Caco-2 (cell line): Measurements from ENCODE around the gene PRPF38B. TPM values are rescaled to one million over a fixed set of nuclear protein-coding genes. Genes with fewer than 3 reads are reported as not detected.
A peak's percentile ranks its signal among the peaks of the same experiment; 100 is the strongest.

Experiments
- BruUV-seq: library from RNA; stranded (reverse); fragments of 400-500 nt; replicated peaks from 2 replicates; lab custom pipeline; 2021; lab: Mats Ljungman, UMichigan
- CTCF ChIA-PET: fragments of 300-600 bp; sonication (Branson Sonifier 250); formaldehyde crosslinking; loops from one replicate; lab custom pipeline; 2022; ENCODE audit warnings: antibody characterized with exemption; lab: Charles Lee
- POLR2A ChIA-PET: fragments of 300-600 bp; sonication (Branson Sonifier 250); formaldehyde crosslinking; loops from one replicate; lab custom pipeline; 2022; ENCODE audit warnings: antibody characterized with exemption; lab: Charles Lee
- DNase-seq, 2 experiments: peaks; one replicate each; pipeline versions ENCODE4 v3.0.0 to v3.0.0-alpha.2; 2020 to 2022
- H3K27me3 ChIP-seq: replicated peaks from 2 replicates; pipeline ENCODE4 v1.6.0; 2011; ENCODE audit warnings: low read length; ENCODE audit not compliant: control insufficient read depth, insufficient read depth
- H3K36me3 ChIP-seq: 2 replicates; pipeline ENCODE4 v1.5.1; 2011; ENCODE audit warnings: low read length; ENCODE audit not compliant: control insufficient read depth, insufficient read depth
- H3K4me1 ChIP-seq: fragments of 250-450 bp; sonication (Bioruptor Pico); 2 replicates; pipeline ENCODE4 v1.5.1; 2020; ENCODE audit warnings: mild to moderate bottlenecking
- H3K4me3 ChIP-seq: 2 replicates; pipeline ENCODE4 v1.5.1; 2011; ENCODE audit warnings: low read depth, mild to moderate bottlenecking, control low read depth, low read length
- H3K9me3 ChIP-seq: fragments of 250-450 bp; sonication (Bioruptor Pico); 2 replicates; pipeline ENCODE4 v1.5.1; 2020; ENCODE audit warnings: mild to moderate bottlenecking, moderate library complexity
- H3K27ac Mint-ChIP-seq: one replicate; pipeline ENCODE4 v1.8.0; 2022; ENCODE audit warnings: mixed read lengths; ENCODE audit not compliant: unreplicated experiment
- H3K27me3 Mint-ChIP-seq: one replicate; pipeline ENCODE4 v1.8.0; 2022; ENCODE audit warnings: mixed read lengths; ENCODE audit not compliant: insufficient read depth, unreplicated experiment
- H3K36me3 Mint-ChIP-seq: one replicate; pipeline ENCODE4 v1.8.0; 2022; ENCODE audit warnings: mild to moderate bottlenecking, mixed read lengths; ENCODE audit not compliant: insufficient read depth, unreplicated experiment
- H3K4me1 Mint-ChIP-seq: one replicate; pipeline ENCODE4 v1.8.0; 2022; ENCODE audit warnings: low read depth, mixed read lengths; ENCODE audit not compliant: unreplicated experiment
- H3K4me3 Mint-ChIP-seq: one replicate; pipeline ENCODE4 v1.8.0; 2022; ENCODE audit warnings: mild to moderate bottlenecking, moderate library complexity, mixed read lengths; ENCODE audit not compliant: unreplicated experiment
- H3K9me3 Mint-ChIP-seq: one replicate; pipeline ENCODE4 v1.8.0; 2022; ENCODE audit warnings: mixed read lengths; ENCODE audit not compliant: unreplicated experiment
- CTCF ChIP-seq, 2 experiments: fragments of 200-600 bp in 1 of 2; IDR thresholded peaks; 1 replicate in 1 of 2; 2 replicates in 1 of 2; pipeline versions ENCODE4 v1.5.1 to v1.8.0; 2011 to 2022; ENCODE audit warnings: antibody characterized with exemption in 1 of 2, control low read depth in 1 of 2, inconsistent platforms in 1 of 2, low read depth in 1 of 2, low read length in 1 of 2, mild to moderate bottlenecking in 1 of 2, moderate library complexity in 1 of 2; ENCODE audit not compliant: insufficient read depth in 1 of 2, severe bottlenecking in 1 of 2, unreplicated experiment in 1 of 2
- intact Hi-C: fragments of 100-400 bp; cut with micrococcal nuclease; formaldehyde crosslinking; loops from one replicate; pipeline ENCODE4 v1.10.0; 2022; ENCODE audit not compliant: unreplicated experiment
- total RNA-seq: library from RNA; stranded (reverse); gene quantifications from 2 replicates; pipeline ENCODE4 v1.2.3, GENCODE V29; 2022

Gene PRPF38B
- total RNA-seq, 1 experiment from 2014 or later: 37.7 TPM

- H3K4me3 ChIP-seq: no peak overlapping the region
- no peaks in the 10 kb centered on the region; the same call in 1 of the 2 replicates for H3K4me1 ChIP-seq
- Mint-ChIP-seq H3K27me3 (no peaks in the 10 kb centered on the region), H3K27ac (no peak overlapping the region), H3K4me3 (no peak overlapping the region), H3K36me3 (peaks cover 11% of the 10 kb centered on the region), H3K4me1 (no peaks in the 10 kb centered on the region), H3K9me3 (no peaks in the 10 kb centered on the region)
- H3K27me3 ChIP-seq: no peaks in the 10 kb centered on the region
- no peak for TF ChIP-seq CTCF (IDR thresholded peaks at IDR 0.05; ENCODE audit: insufficient read depth in 1 of 2, low read depth in 1 of 2, low read length in 1 of 2, severe bottlenecking in 1 of 2, unreplicated experiment in 1 of 2)
- peak in 1 of 2 experiments; percentile 15 for DNase-seq
- no peaks in the 10 kb centered on the region for H3K36me3 ChIP-seq
- no TSS peak for BruUV-seq
- ChIA-PET CTCF (no interaction called here), POLR2A (no interaction called here)
- intact Hi-C loops: no loop called here
- no peaks in the 10 kb centered on the region for H3K9me3 ChIP-seq
These were observed 16.9 kb downstream of the PRPF38B start for GRCh38 chr1:108708691-108709660.

GRCh38 chr1:108712606-108713150 lies 20.6 kb downstream of the PRPF38B start, which contains the start of gene FNDC7:
FNDC7 (plus strand) TSS chr1:108712908; CDS start chr1:108712934, 26 bp downstream.
- TF ChIP-seq CTCF (IDR thresholded peaks at IDR 0.05; ENCODE audit: insufficient read depth in 1 of 2, low read depth in 1 of 2, low read length in 1 of 2, severe bottlenecking in 1 of 2, unreplicated experiment in 1 of 2): no peak
- H3K4me3 Mint-ChIP-seq: no peak within 1 kb of the TSS
- Histone ChIP-seq H3K9me3 (no peaks in the 10 kb centered on the region), H3K4me1 (no peaks in the 10 kb centered on the region), H3K27me3 (no peaks in the 10 kb centered on the region), H3K4me3 (no peak within 1 kb of the TSS), H3K36me3 (no peaks in the 10 kb centered on the region)
- CTCF ChIA-PET: no interaction called here
- BruUV-seq: no TSS peak
- no peak within 1 kb of the TSS for H3K27ac Mint-ChIP-seq
- POLR2A ChIA-PET: no interaction called here
- H3K9me3 Mint-ChIP-seq: no peaks in the 10 kb centered on the region
- no peaks in the 10 kb centered on the region for H3K27me3 Mint-ChIP-seq
- peaks cover 6% of the 10 kb centered on the region for H3K4me1 Mint-ChIP-seq
- H3K36me3 Mint-ChIP-seq: no peaks in the 10 kb centered on the region
- intact Hi-C loops: no loop called here
- no peak for DNase-seq

- Mint-ChIP-seq H3K27ac (no peak overlapping the region), H3K27me3 (no peaks in the 10 kb centered on the region), H3K36me3 (no peaks in the 10 kb centered on the region), H3K9me3 (no peaks in the 10 kb centered on the region), H3K4me1 (peaks cover 6% of the 10 kb centered on the region), H3K4me3 (no peak overlapping the region)
- TF ChIP-seq CTCF (IDR thresholded peaks at IDR 0.05; ENCODE audit: insufficient read depth in 1 of 2, low read depth in 1 of 2, low read length in 1 of 2, severe bottlenecking in 1 of 2, unreplicated experiment in 1 of 2): no peak
- peaks cover 8% of the 10 kb centered on the region for H3K4me1 ChIP-seq
- ChIA-PET CTCF (no interaction called here), POLR2A (no interaction called here)
- intact Hi-C loops: no loop called here
- H3K9me3 ChIP-seq: no peaks in the 10 kb centered on the region
- no peaks in the 10 kb centered on the region for H3K27me3 ChIP-seq
- no peak for DNase-seq
- H3K4me3 ChIP-seq: no peak overlapping the region
- no TSS peak for BruUV-seq
- no peaks in the 10 kb centered on the region for H3K36me3 ChIP-seq
These were observed 23.8 kb downstream of the PRPF38B start for GRCh38 chr1:108715932-108716331.
